Globus pallidus (tissue), 1 donor: Measurements from ENCODE around the gene FADS1.

Experiments
- DNase-seq: peaks from one replicate; pipeline ENCODE4 v3.0.0-alpha.2; 2015; ENCODE audit warnings: low spot score

Gene FADS1

GRCh38 chr11:61816736-61817455 is at the start of gene FADS1:
Gene FADS1, minus strand, starts transcription at chr11:61817003. Its CDS starts 74 bp downstream, at chr11:61816929.
- DNase-seq, result peak; percentile 93

- no peak for DNase-seq
Observed at GRCh38 chr11:61866231-61866957, 49.6 kb upstream of the FADS1 start.

- no peak for DNase-seq
Observed at GRCh38 chr11:61864814-61865775, 48.3 kb upstream of the FADS1 start.

- DNase-seq, result no peak
Observed at GRCh38 chr11:61863548-61864081, 46.8 kb upstream of the FADS1 start.

- no peak for DNase-seq
Observed at GRCh38 chr11:61862714-61863547, 46.1 kb upstream of the FADS1 start.

- DNase-seq, result no peak
Observed at GRCh38 chr11:61861634-61862033, 44.8 kb upstream of the FADS1 start.

GRCh38 chr11:61860054-61860903 is 43.5 kb upstream of the FADS1 start:
- DNase-seq, result no peak

GRCh38 chr11:61855939-61856680 is 39.3 kb upstream of the FADS1 start:
- no peak for DNase-seq

GRCh38 chr11:61854966-61855714 is 38.3 kb upstream of the FADS1 start:
- no peak for DNase-seq

GRCh38 chr11:61854206-61854895 is 37.5 kb upstream of the FADS1 start:
- DNase-seq, result no peak

GRCh38 chr11:61853698-61854169 is 36.9 kb upstream of the FADS1 start:
- peak; percentile 63 for DNase-seq

- no peak for DNase-seq
Observed at GRCh38 chr11:61851900-61852295, 35.1 kb upstream of the FADS1 start.

- peak; percentile 74 for DNase-seq
Observed at GRCh38 chr11:61851113-61851899, 34.5 kb upstream of the FADS1 start.

- no peak for DNase-seq
Observed at GRCh38 chr11:61850687-61851086, 33.9 kb upstream of the FADS1 start.

GRCh38 chr11:61848631-61849030 is 31.8 kb upstream of the FADS1 start:
- no peak for DNase-seq

- no peak for DNase-seq
Observed at GRCh38 chr11:61847914-61848581, 31.2 kb upstream of the FADS1 start.
